SK-N-SH treated with all-trans-retinoic acid at 6 μM for 48 hours (cell line): Measurements from ENCODE around the gene ITPR3.

Experiments
- ATAC-seq: fragments of 200-7000 bp; cut with Tn5 transposase; 3 replicates; pipeline ENCODE4 v1.9.1; 2020; ENCODE audit warnings: mild to moderate bottlenecking, moderate library complexity
- BACH2 ChIP-seq: fragments of 250-450 bp; sonication (Bioruptor Pico); IDR thresholded peaks from 2 replicates; pipeline ENCODE4 v1.9.0; 2021; ENCODE audit warnings: mild to moderate bottlenecking, borderline replicate concordance
- CREB5 ChIP-seq: fragments of 250-450 bp; sonication (Bioruptor Pico); IDR thresholded peaks from 2 replicates; pipeline ENCODE4 v1.5.1; 2020; ENCODE audit warnings: low read depth, mild to moderate bottlenecking, moderate library complexity
- CSDC2 ChIP-seq: fragments of 250-450 bp; sonication (Bioruptor Pico); IDR thresholded peaks from 2 replicates; pipeline ENCODE4 v1.5.0; 2020; ENCODE audit warnings: mild to moderate bottlenecking, moderate library complexity
- CSRNP3 ChIP-seq: fragments of 250-450 bp; sonication (Bioruptor Pico); IDR thresholded peaks from 2 replicates; pipeline ENCODE4 v1.5.1; 2021; ENCODE audit warnings: mild to moderate bottlenecking, moderate library complexity
- ESRRG ChIP-seq: fragments of 250-450 bp; sonication (Bioruptor Pico); IDR thresholded peaks from 2 replicates; pipeline ENCODE4 v1.6.1; 2021; ENCODE audit warnings: mild to moderate bottlenecking
- ISL1 ChIP-seq: fragments of 250-450 bp; sonication (Bioruptor Pico); IDR thresholded peaks from 2 replicates; pipeline ENCODE4 v2.1.2; 2022; ENCODE audit warnings: mild to moderate bottlenecking, moderate library complexity
- OSR1 ChIP-seq: fragments of 250-450 bp; sonication (Bioruptor Pico); IDR thresholded peaks from 2 replicates; pipeline ENCODE4 v1.8.0; 2022; ENCODE audit warnings: moderate library complexity, mild to moderate bottlenecking, inconsistent platforms
- POU6F1 ChIP-seq: fragments of 250-450 bp; sonication (Bioruptor Pico); IDR thresholded peaks from 2 replicates; pipeline ENCODE4 v1.8.0; 2021; ENCODE audit warnings: low read depth, mild to moderate bottlenecking, moderate library complexity, borderline replicate concordance
- PPARA ChIP-seq: fragments of 250-450 bp; sonication (Bioruptor Pico); IDR thresholded peaks from 2 replicates; pipeline ENCODE4 v1.5.0; 2020; ENCODE audit warnings: mild to moderate bottlenecking, borderline replicate concordance
- RARB ChIP-seq: fragments of 250-450 bp; sonication (Bioruptor Pico); IDR thresholded peaks from 2 replicates; pipeline ENCODE4 v1.8.0; 2021; ENCODE audit warnings: mild to moderate bottlenecking, moderate library complexity
- SNAI2 ChIP-seq: fragments of 250-450 bp; sonication (Bioruptor Pico); IDR thresholded peaks from 2 replicates; pipeline ENCODE4 v1.5.0; 2020; ENCODE audit warnings: mild to moderate bottlenecking, moderate library complexity
- TCF4 ChIP-seq: fragments of 250-450 bp; sonication (Bioruptor Pico); IDR thresholded peaks from 2 replicates; pipeline ENCODE4 v1.8.0; 2021; ENCODE audit warnings: mild to moderate bottlenecking, moderate library complexity, borderline replicate concordance
- TOX ChIP-seq: fragments of 250-450 bp; sonication (Bioruptor Pico); IDR thresholded peaks from 2 replicates; pipeline ENCODE4 v1.8.0; 2021; ENCODE audit warnings: mild to moderate bottlenecking, moderate library complexity, borderline replicate concordance
- TSHZ2 ChIP-seq: fragments of 250-450 bp; sonication (Bioruptor Pico); IDR thresholded peaks from 2 replicates; pipeline ENCODE4 v1.5.0; 2020; ENCODE audit warnings: mild to moderate bottlenecking, moderate library complexity
- ZFP3 ChIP-seq: fragments of 250-450 bp; sonication (Bioruptor Pico); IDR thresholded peaks from 2 replicates; pipeline ENCODE4 v1.5.0; 2020; ENCODE audit warnings: mild to moderate bottlenecking, moderate library complexity
- ZFP30 ChIP-seq: fragments of 450-650 bp; formaldehyde crosslinking; IDR thresholded peaks from 2 replicates; pipeline ENCODE4 v1.5.0; 2022; ENCODE audit warnings: mild to moderate bottlenecking, moderate library complexity
- ZNF565 ChIP-seq: fragments of 450-650 bp; formaldehyde crosslinking; conservative IDR thresholded peaks from 2 replicates; pipeline ENCODE4 v1.5.0; 2020; ENCODE audit warnings: low read depth, mild to moderate bottlenecking, moderate library complexity
- ZNF70 ChIP-seq: fragments of 450-650 bp; formaldehyde crosslinking; IDR thresholded peaks from 2 replicates; pipeline ENCODE4 v1.5.0; 2020; ENCODE audit warnings: mild to moderate bottlenecking, moderate library complexity
- TF ChIP-seq, protein P1 (sequence below): fragments of 250-450 bp; sonication (Bioruptor Pico); IDR thresholded peaks from 2 replicates; pipeline ENCODE4 v1.8.0; 2020; ENCODE audit warnings: mild to moderate bottlenecking, moderate library complexity, borderline replicate concordance

Gene ITPR3

GRCh38 chr6:33707771-33708170 is 86.6 kb downstream of the ITPR3 start:
- TF ChIP-seq OSR1 (CRISPR knock-in tag) (no peak), ZFP3 (CRISPR knock-in tag) (no peak), CSDC2 (CRISPR knock-in tag) (no peak), SNAI2 (CRISPR knock-in tag) (no peak), TOX (CRISPR knock-in tag) (no peak), TSHZ2 (CRISPR knock-in tag) (no peak), RARB (CRISPR knock-in tag) (no peak), ISL1 (CRISPR knock-in tag) (no peak), ZNF565 (CRISPR knock-in tag) (no peak), POU6F1 (CRISPR knock-in tag) (no peak), ESRRG (no peak), CREB5 (no peak), ZFP30 (CRISPR knock-in tag) (no peak), BACH2 (CRISPR knock-in tag) (no peak), ZNF70 (CRISPR knock-in tag) (no peak)
- TF ChIP-seq, protein P1, sequence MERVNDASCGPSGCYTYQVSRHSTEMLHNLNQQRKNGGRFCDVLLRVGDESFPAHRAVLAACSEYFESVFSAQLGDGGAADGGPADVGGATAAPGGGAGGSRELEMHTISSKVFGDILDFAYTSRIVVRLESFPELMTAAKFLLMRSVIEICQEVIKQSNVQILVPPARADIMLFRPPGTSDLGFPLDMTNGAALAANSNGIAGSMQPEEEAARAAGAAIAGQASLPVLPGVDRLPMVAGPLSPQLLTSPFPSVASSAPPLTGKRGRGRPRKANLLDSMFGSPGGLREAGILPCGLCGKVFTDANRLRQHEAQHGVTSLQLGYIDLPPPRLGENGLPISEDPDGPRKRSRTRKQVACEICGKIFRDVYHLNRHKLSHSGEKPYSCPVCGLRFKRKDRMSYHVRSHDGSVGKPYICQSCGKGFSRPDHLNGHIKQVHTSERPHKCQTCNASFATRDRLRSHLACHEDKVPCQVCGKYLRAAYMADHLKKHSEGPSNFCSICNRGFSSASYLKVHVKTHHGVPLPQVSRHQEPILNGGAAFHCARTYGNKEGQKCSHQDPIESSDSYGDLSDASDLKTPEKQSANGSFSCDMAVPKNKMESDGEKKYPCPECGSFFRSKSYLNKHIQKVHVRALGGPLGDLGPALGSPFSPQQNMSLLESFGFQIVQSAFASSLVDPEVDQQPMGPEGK = no peak
- no peak for ATAC-seq

- no peak for ATAC-seq
- TF ChIP-seq, protein P1 = no peak
- no peak for TF ChIP-seq ZNF565 (CRISPR knock-in tag)
- TF ChIP-seq SNAI2 (CRISPR knock-in tag) = no peak
- TF ChIP-seq PPARA (CRISPR knock-in tag) = no peak
- TF ChIP-seq CSRNP3 (CRISPR knock-in tag) = no peak
- TF ChIP-seq ZFP30 (CRISPR knock-in tag) = no peak
- TF ChIP-seq RARB (CRISPR knock-in tag) = no peak
- TF ChIP-seq TCF4 (CRISPR knock-in tag) = no peak
- TF ChIP-seq BACH2 (CRISPR knock-in tag) = no peak
- TF ChIP-seq TOX (CRISPR knock-in tag) = no peak
Measured at GRCh38 chr6:33708516-33709204, 87.5 kb downstream of the ITPR3 start.
